H1 (cell line): ENCODE data around the gene TPD52L2. TPM values are rescaled to one million over a fixed set of nuclear protein-coding genes. Genes with fewer than 3 reads are reported as not detected.

Source experiments
- CTCF ChIA-PET: fragments of 300-600 bp; sonication (Branson Sonifier 250); formaldehyde crosslinking; loops from one replicate; lab custom pipeline; 2021; ENCODE audit not compliant: partially characterized antibody; lab: Charles Lee
- POLR2A ChIA-PET: fragments of 300-600 bp; sonication (Branson Sonifier 250); formaldehyde crosslinking; loops from one replicate; lab custom pipeline; 2021; ENCODE audit warnings: inconsistent platforms; ENCODE audit not compliant: partially characterized antibody; lab: Charles Lee
- DNase-seq, 2 experiments: peaks; one replicate each; pipeline versions ENCODE4 v3.0.0 to v3.0.0-alpha.2; 2010 to 2022; ENCODE audit warnings: low spot score in 2 of 2, low read depth in 1 of 2, mixed read lengths in 1 of 2
- FAIRE-seq: peaks from 2 replicates; lab custom pipeline; 2011; peaks lifted over from hg19 to GRCh38; lab: Jason Lieb, UNC
- H2AFZ ChIP-seq: 2 replicates; pipeline ENCODE4 v1.8.1; 2012; ENCODE audit warnings: low read length, inconsistent platforms
- H2AK5ac ChIP-seq: 2 replicates; pipeline ENCODE4 v1.6.1; 2013; ENCODE audit warnings: low read depth, low read length
- H2BK120ac ChIP-seq: replicated peaks from 2 replicates; pipeline ENCODE3; 2013; ENCODE audit warnings: low read depth, low read length, inconsistent platforms
- H2BK12ac ChIP-seq: 2 replicates; pipeline ENCODE4 v1.6.1; 2013; ENCODE audit warnings: low read depth, low read length
- H2BK15ac ChIP-seq: 2 replicates; pipeline ENCODE4 v1.6.1; 2013; ENCODE audit warnings: low read length
- H2BK20ac ChIP-seq: 2 replicates; pipeline ENCODE4 v1.6.1; 2013; ENCODE audit warnings: low read length
- H2BK5ac ChIP-seq: 2 replicates; pipeline ENCODE4 v1.6.1; 2013; ENCODE audit warnings: low read depth, low read length
- H3K14ac ChIP-seq: 2 replicates; pipeline ENCODE4 v1.6.1; 2013; ENCODE audit warnings: inconsistent platforms; ENCODE audit not compliant: insufficient read length
- H3K18ac ChIP-seq: 2 replicates; pipeline ENCODE4 v1.6.1; 2013; ENCODE audit warnings: low read length; ENCODE audit errors: extremely low read depth
- H3K23ac ChIP-seq: 2 replicates; pipeline ENCODE4 v1.6.1; 2013; ENCODE audit warnings: inconsistent platforms; ENCODE audit not compliant: insufficient read length
- H3K23me2 ChIP-seq: 2 replicates; pipeline ENCODE4 v1.6.1; 2013; ENCODE audit warnings: low read depth, low read length
- H3K27ac ChIP-seq: 2 replicates; pipeline ENCODE4 v1.6.1; 2011; ENCODE audit warnings: low read depth, low read length, inconsistent platforms
- H3K27me3 ChIP-seq, 4 experiments: replicated peaks in 1 of 4; 1 replicate in 1 of 4; 2 replicates in 3 of 4; pipeline versions ENCODE4 v1.6.1 to v1.8.1; 2011 to 2013; ENCODE audit warnings: low read length in 3 of 4, mild to moderate bottlenecking in 3 of 4, inconsistent platforms in 2 of 4, mixed read lengths in 2 of 4, moderate library complexity in 1 of 4; ENCODE audit not compliant: control insufficient read depth in 3 of 4, insufficient read depth in 3 of 4; ENCODE audit errors: extremely low read depth in 1 of 4
- H3K36me3 ChIP-seq, 4 experiments: 2 replicates each; pipeline versions ENCODE4 v1.6.1 to v1.8.1; 2011 to 2013; ENCODE audit warnings: mild to moderate bottlenecking in 4 of 4, low read length in 3 of 4, moderate library complexity in 2 of 4, control low read depth in 1 of 4, inconsistent platforms in 1 of 4; ENCODE audit not compliant: insufficient read depth in 4 of 4, control insufficient read depth in 2 of 4
- H3K4ac ChIP-seq: replicated peaks from 2 replicates; pipeline ENCODE3; 2013; ENCODE audit warnings: low read length, low read depth, mixed read lengths, inconsistent platforms; ENCODE audit not compliant: insufficient read length
- H3K4me1 ChIP-seq, 4 experiments: replicated peaks in 1 of 4; 1 replicate in 1 of 4; 2 replicates in 3 of 4; pipeline versions ENCODE4 v1.6.1 to v1.8.1; 2011 to 2013; ENCODE audit warnings: low read length in 3 of 4, inconsistent platforms in 2 of 4, mixed read lengths in 1 of 4; ENCODE audit not compliant: insufficient read depth in 4 of 4, control insufficient read depth in 3 of 4
- H3K4me2 ChIP-seq, 2 experiments: 2 replicates each; pipeline versions ENCODE4 v1.6.1 to v1.8.1; 2011 to 2013; ENCODE audit warnings: low read depth in 2 of 2, low read length in 2 of 2, control low read depth in 1 of 2, inconsistent platforms in 1 of 2, mild to moderate bottlenecking in 1 of 2; ENCODE audit not compliant: insufficient read depth in 1 of 2
- H3K4me3 ChIP-seq, 4 experiments: fragments of 200-600, 300-600 bp in 1 of 4; sonication (generic), shearing (Covaris generic), sonication (Bioruptor Twin) in 1 of 4; 2 replicates each; pipeline versions ENCODE4 v1.5.1 to v1.8.1; 2011 to 2016; ENCODE audit warnings: low read length in 4 of 4, low read depth in 3 of 4, control low read depth in 2 of 4, inconsistent platforms in 2 of 4, mild to moderate bottlenecking in 2 of 4, mixed read lengths in 1 of 4, moderate library complexity in 1 of 4; ENCODE audit not compliant: insufficient read depth in 2 of 4; ENCODE audit errors: extremely low read depth in 1 of 4
- H3K56ac ChIP-seq: replicated peaks from 2 replicates; pipeline ENCODE3; 2013; ENCODE audit warnings: low read depth, mild to moderate bottlenecking, mixed read lengths, low read length, inconsistent platforms; ENCODE audit not compliant: insufficient read length
- H3K79me1 ChIP-seq: 2 replicates; pipeline ENCODE4 v1.6.1; 2013; ENCODE audit warnings: low read depth, low read length, control low read depth
- H3K79me2 ChIP-seq, 2 experiments: 2 replicates each; pipeline versions ENCODE4 v1.6.1 to v1.8.1; 2012 to 2013; ENCODE audit warnings: low read length in 2 of 2, mild to moderate bottlenecking in 2 of 2, inconsistent platforms in 1 of 2; ENCODE audit not compliant: insufficient read depth in 2 of 2, control insufficient read depth in 1 of 2
- H3K9ac ChIP-seq, 4 experiments: replicated peaks in 1 of 4; 1 replicate in 1 of 4; 2 replicates in 3 of 4; pipeline versions ENCODE4 v1.6.1 to v1.8.1; 2011 to 2013; ENCODE audit warnings: low read depth in 3 of 4, low read length in 3 of 4, control low read depth in 2 of 4, mild to moderate bottlenecking in 2 of 4, moderate library complexity in 2 of 4, inconsistent platforms in 1 of 4; ENCODE audit errors: extremely low read depth in 1 of 4
- H3K9me3 ChIP-seq, 2 experiments: 2 replicates each; pipeline versions ENCODE4 v1.6.1 to v1.8.1; 2012 to 2013; ENCODE audit warnings: mild to moderate bottlenecking in 2 of 2, moderate library complexity in 2 of 2, control low read depth in 1 of 2, inconsistent platforms in 1 of 2, low read depth in 1 of 2, low read length in 1 of 2, mixed read lengths in 1 of 2; ENCODE audit not compliant: insufficient read depth in 2 of 2
- H4K20me1 ChIP-seq, 2 experiments: replicated peaks in 1 of 2; 2 replicates each; pipeline versions ENCODE3 to v1.8.1; 2011 to 2013; ENCODE audit warnings: inconsistent platforms in 2 of 2, low read length in 2 of 2, mild to moderate bottlenecking in 1 of 2; ENCODE audit not compliant: insufficient read depth in 2 of 2, control insufficient read depth in 1 of 2
- H4K5ac ChIP-seq: 2 replicates; pipeline ENCODE4 v1.6.1; 2013; ENCODE audit warnings: low read length, low read depth, mixed read lengths, inconsistent platforms; ENCODE audit not compliant: insufficient read length
- H4K8ac ChIP-seq: 2 replicates; pipeline ENCODE4 v1.8.0; 2013; ENCODE audit warnings: mild to moderate bottlenecking, moderate library complexity, low read length, inconsistent platforms; ENCODE audit not compliant: insufficient read depth; ENCODE audit errors: extremely low read depth
- H4K91ac ChIP-seq: replicated peaks from 2 replicates; pipeline ENCODE3; 2013; ENCODE audit warnings: low read length, mixed read lengths, inconsistent platforms; ENCODE audit not compliant: insufficient read length
- ASH2L ChIP-seq: fragments of 200-600, 300-600 bp; sonication (generic); IDR thresholded peaks from one replicate; pipeline ENCODE4 v1.7.1; 2017; ENCODE audit warnings: low read length
- CREB1 ChIP-seq: IDR thresholded peaks from 2 replicates; pipeline ENCODE4 v1.6.1; 2012; ENCODE audit warnings: inconsistent platforms
- EP300 ChIP-seq, 2 experiments: IDR thresholded peaks; 1 replicate in 1 of 2; 2 replicates in 1 of 2; pipeline ENCODE4 v1.6.1; 2011 to 2012; ENCODE audit warnings: low read depth in 2 of 2, low read length in 2 of 2, mild to moderate bottlenecking in 2 of 2, borderline replicate concordance in 1 of 2, inconsistent platforms in 1 of 2, moderate library complexity in 1 of 2
- HDAC2 ChIP-seq, 2 experiments: fragments of 300-600 bp in 1 of 2; sonication (generic) in 1 of 2; IDR thresholded peaks; 2 replicates each; pipeline ENCODE4 v1.6.1; 2011 to 2012; ENCODE audit warnings: low read depth in 2 of 2, low read length in 2 of 2, mild to moderate bottlenecking in 2 of 2, moderate library complexity in 2 of 2, borderline replicate concordance in 1 of 2, inconsistent platforms in 1 of 2
- RXRA ChIP-seq: IDR thresholded peaks from 2 replicates; pipeline ENCODE4 v1.6.1; 2011; ENCODE audit warnings: low read depth, mild to moderate bottlenecking, low read length, moderate library complexity; ENCODE audit not compliant: insufficient read depth
- SP1 ChIP-seq: IDR thresholded peaks from 2 replicates; pipeline ENCODE4 v1.6.1; 2011; ENCODE audit warnings: low read depth, low read length
- SP4 ChIP-seq: IDR thresholded peaks from 2 replicates; pipeline ENCODE4 v1.6.1; 2012; ENCODE audit warnings: low read length, inconsistent platforms
- WGBS, 2 experiments: shearing (Covaris generic) in 1 of 2; methylation state at CpG; one replicate each; pipeline versions ENCODE4 v1.1.6 to v1.1.7; 2013 to 2015; ENCODE audit warnings: low lambda C conversion rate in 2 of 2, mixed read lengths in 2 of 2, inconsistent platforms in 1 of 2, low coverage in 1 of 2, missing lambda C conversion rate in 1 of 2; ENCODE audit not compliant: insufficient replicate concordance in 2 of 2, insufficient coverage in 1 of 2, insufficient read length in 1 of 2; ENCODE audit errors: extremely low coverage in 1 of 2, missing lambda C conversion rate in 1 of 2; 5-methylcytosine and 5-hydroxymethylcytosine counted together
- polyA plus RNA-seq, 7 experiments: library from polyadenylated mRNA; depleted of rRNA in 3 of 7; stranded (reverse) in 5 of 7; unstranded in 2 of 7; fragments of >200 nt in 5 of 7; fragments of 200-250 nt in 2 of 7; gene quantifications; 1 replicate in 5 of 7; 2 replicates in 1 of 7; 4 replicates in 1 of 7; pipeline versions ENCODE4 v1.2.1 to v1.2.3, GENCODE V29; 2011 to 2013; ENCODE audit warnings: missing spikeins in 2 of 7, mixed read lengths in 2 of 7
- total RNA-seq: library from RNA; stranded (reverse); fragmentation: NEBNext Ultra II Directional; extraction: Animal tissue kit (Norgen Biotek cat#: 25700); gene quantifications from 2 replicates; pipeline ENCODE4 v1.2.1, GENCODE V29; 2021
- TF ChIP-seq, protein P1 (sequence below): IDR thresholded peaks from 2 replicates; pipeline ENCODE4 v1.6.1; 2011; ENCODE audit warnings: low read length, improper control_type of control experiment
- TF ChIP-seq, protein P2 (sequence below): IDR thresholded peaks from 2 replicates; pipeline ENCODE4 v1.6.1; 2012; ENCODE audit warnings: inconsistent platforms

Gene TPD52L2
- total and polyA plus RNA-seq, 2 of the 8 experiments (the other 6 are each of a cell fraction or from before 2014, with no cell fraction given) = 77.1 to 80.2 TPM

DNA sequence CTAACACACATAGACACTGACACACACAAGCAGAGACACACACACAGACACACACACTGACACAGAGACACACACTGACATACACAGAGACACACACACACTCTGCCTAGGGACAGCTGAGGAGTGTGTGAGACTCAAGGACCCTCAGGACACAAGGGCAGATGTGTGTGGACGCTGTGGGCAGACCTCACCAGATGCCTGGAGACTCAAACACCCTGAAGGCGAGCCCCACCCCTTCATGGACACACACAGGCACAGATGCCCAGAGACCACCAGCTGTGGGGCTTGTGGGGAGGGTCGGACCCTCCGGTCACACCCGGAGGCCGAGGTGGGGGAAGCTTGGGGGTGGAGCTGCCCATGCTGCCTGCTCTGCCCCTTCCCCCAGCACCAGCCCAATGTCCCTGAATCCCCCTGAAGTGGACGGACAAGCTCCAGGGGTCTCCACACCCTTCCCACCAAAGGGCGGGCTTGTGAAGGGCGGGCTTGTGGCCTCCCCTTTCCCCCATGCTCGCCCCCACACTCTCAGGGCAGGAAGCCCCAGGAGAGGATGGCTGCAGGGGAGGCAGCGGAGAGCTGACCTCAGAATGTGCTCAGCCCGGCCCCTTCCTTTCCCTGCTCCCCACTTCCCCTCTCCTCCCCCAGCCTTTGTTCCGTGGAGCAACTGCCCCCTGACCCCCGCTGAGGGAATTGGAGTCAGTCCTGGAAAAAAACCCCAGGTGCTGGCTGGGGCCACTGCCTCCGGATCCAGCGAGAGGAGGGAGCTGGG is 17.6 kb upstream of the TPD52L2 start:
- Histone ChIP-seq H2BK20ac (peak overlapping the region; percentile 100), H4K5ac (peak overlapping the region; percentile 91), H3K27ac (peak overlapping the region; percentile 60), H3K79me1 (no peaks in the 10 kb centered on the region), H3K18ac (peak overlapping the region; percentile 93), H3K9ac (peak overlapping the region in 1 of 4 experiments; percentile 38; a peak in 2 of 7 replicates), H2BK15ac (peak overlapping the region; percentile 100), H2BK5ac (peak overlapping the region; percentile 100), H2BK120ac (peak overlapping the region; percentile 100), H3K23me2 (peaks cover 12% of the 10 kb centered on the region; the same call in 1 of the 2 replicates), H3K23ac (no peak overlapping the region), H3K4me3 (peak overlapping the region in 1 of 4 experiments; percentile 60; a peak in 2 of 8 replicates), H4K20me1 (peaks cover 0 to 4% of the 10 kb centered on the region in 2 experiments), H4K8ac (peak overlapping the region; percentile 81), H3K4me2 (peak overlapping the region; percentile 67 to 82), H3K56ac (peak overlapping the region; percentile 86), H4K91ac (peak overlapping the region; percentile 100), H3K36me3 (no peaks in the 10 kb centered on the region), H3K14ac (peak overlapping the region; percentile 95), H2BK12ac (peak overlapping the region; percentile 100), H2AK5ac (peak overlapping the region; percentile 100), H2AFZ (no peak overlapping the region), H3K4ac (peak overlapping the region; percentile 100), H3K27me3 (no peaks in the 10 kb centered on the region), H3K9me3 (no peaks in the 10 kb centered on the region), H3K79me2 (no peaks in the 10 kb centered on the region), H3K4me1 (peaks cover 6 to 29% (median 23%) of the 10 kb centered on the region in 4 experiments)
- FAIRE-seq (no peak), DNase-seq (peak in 1 of 2 experiments; percentile 75)
- CTCF ChIA-PET = interaction anchor here (0.5 to 2.0 kb wide), 9 partner anchors 10 to 124 kb away, joined by 3 to 14 read pairs (median 4); partner anchors contain the start of genes ABHD16B and TPD52L2
- 17% methylated on average over 14 of the region's 16 CpGs; no CpG with 5 or more reads in 1 of the 2 experiments for WGBS, 2 experiments
- POLR2A ChIA-PET = interaction anchor here (0.6 to 3.6 kb wide), 12 partner anchors 8 to 326 kb away, joined by 3 to 52 read pairs (median 4); partner anchors contain the start of genes ABHD16B, PPDPF and TPD52L2
- TF ChIP-seq SP4 = no peak
- 0 out of 2 replicates have a peak, but pooled peaks have one; percentile 39 for TF ChIP-seq SP1
- peak in 1 of 2 experiments; percentile 89; a peak in 1 of 4 replicates for TF ChIP-seq HDAC2 (IDR thresholded peaks at IDR 0.05; ENCODE audit: borderline replicate concordance in 1 of 2, low read depth in 2 of 2, low read length in 2 of 2)
- no peak for TF ChIP-seq CREB1
- no peak for TF ChIP-seq ASH2L
- TF ChIP-seq EP300 (IDR thresholded peaks at IDR 0.05; ENCODE audit: borderline replicate concordance in 1 of 2, low read depth in 2 of 2, low read length in 2 of 2) = 0 out of 3 replicates have a peak, but pooled peaks of 1 of the 2 experiments have one; percentile 25
- TF ChIP-seq, protein P1, sequence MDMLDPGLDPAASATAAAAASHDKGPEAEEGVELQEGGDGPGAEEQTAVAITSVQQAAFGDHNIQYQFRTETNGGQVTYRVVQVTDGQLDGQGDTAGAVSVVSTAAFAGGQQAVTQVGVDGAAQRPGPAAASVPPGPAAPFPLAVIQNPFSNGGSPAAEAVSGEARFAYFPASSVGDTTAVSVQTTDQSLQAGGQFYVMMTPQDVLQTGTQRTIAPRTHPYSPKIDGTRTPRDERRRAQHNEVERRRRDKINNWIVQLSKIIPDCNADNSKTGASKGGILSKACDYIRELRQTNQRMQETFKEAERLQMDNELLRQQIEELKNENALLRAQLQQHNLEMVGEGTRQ = no peak
- TF ChIP-seq, protein P2, sequence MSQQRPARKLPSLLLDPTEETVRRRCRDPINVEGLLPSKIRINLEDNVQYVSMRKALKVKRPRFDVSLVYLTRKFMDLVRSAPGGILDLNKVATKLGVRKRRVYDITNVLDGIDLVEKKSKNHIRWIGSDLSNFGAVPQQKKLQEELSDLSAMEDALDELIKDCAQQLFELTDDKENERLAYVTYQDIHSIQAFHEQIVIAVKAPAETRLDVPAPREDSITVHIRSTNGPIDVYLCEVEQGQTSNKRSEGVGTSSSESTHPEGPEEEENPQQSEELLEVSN = no peak
- TF ChIP-seq RXRA = no peak
